ENCODE data around the gene PIK3C2G.

DNA sequence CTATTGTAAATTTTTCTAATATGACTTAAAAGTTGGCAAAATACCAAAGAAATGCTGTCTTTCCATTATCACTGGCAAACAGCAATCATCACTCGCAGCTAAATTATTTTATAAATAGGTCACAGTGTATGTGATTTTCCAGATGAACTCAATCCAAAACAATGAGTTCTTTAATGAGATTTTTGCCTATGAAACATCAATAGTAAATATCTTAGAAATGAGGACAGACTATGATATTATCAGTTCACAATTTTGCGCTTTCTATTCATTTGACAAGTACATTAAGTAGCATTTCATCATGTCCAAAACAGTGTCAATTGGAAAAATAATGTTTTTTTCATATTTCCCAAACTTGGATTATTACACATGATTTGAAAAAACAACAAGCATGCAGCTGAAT, 65.7 kb downstream of the PIK3C2G start:
- TF ChIP-seq CTCF (conservative IDR thresholded peaks at IDR 0.05; ENCODE audit: low read depth, low read length) = no peak
- TF ChIP-seq EZH2 (IDR thresholded peaks at IDR 0.05; ENCODE audit: borderline replicate concordance, low read depth, low read length, poor library complexity, severe bottlenecking) = no peak

Measured in A673 (cell line).